IMR-90 (cell line): ENCODE data around the gene POLR3GL. TPM values are rescaled to one million over a fixed set of nuclear protein-coding genes. Genes with fewer than 3 reads are reported as not detected.

ENCODE experiments used
- ATAC-seq: fragments of 200-7000 bp; cut with Tn5 transposase; 2 replicates; pipeline ENCODE4 v1.9.1; 2020; ENCODE audit warnings: low read depth, mild to moderate bottlenecking, moderate library complexity
- BruUV-seq: library from RNA; stranded (reverse); fragments of 400-500 nt; replicated peaks from 2 replicates; lab custom pipeline; 2021; lab: Mats Ljungman, UMichigan
- CTCF ChIA-PET: fragments of 300-600 bp; formaldehyde crosslinking; extraction: SDS; loops from one replicate; lab custom pipeline; 2021; ENCODE audit warnings: antibody characterized with exemption; lab: Yijun Ruan, JAX
- POLR2A ChIA-PET: fragments of 300-600 bp; sonication (Branson Sonifier 250); formaldehyde crosslinking; loops from one replicate; lab custom pipeline; 2022; ENCODE audit warnings: antibody characterized with exemption; ENCODE audit not compliant: unreplicated experiment; lab: Charles Lee
- DNase-seq: peaks from one replicate; pipeline ENCODE4 v3.0.0; 2013
- H2AFZ ChIP-seq: replicated peaks from 2 replicates; pipeline ENCODE3; 2013; ENCODE audit warnings: low read length, mild to moderate bottlenecking; ENCODE audit not compliant: poor library complexity
- H2AK5ac ChIP-seq: 2 replicates; pipeline ENCODE4 v1.6.1; 2013; ENCODE audit warnings: low read depth, low read length, inconsistent platforms
- H2AK9ac ChIP-seq: replicated peaks from 2 replicates; pipeline ENCODE3; 2013; ENCODE audit warnings: mild to moderate bottlenecking, low read depth, low read length, moderate library complexity; ENCODE audit not compliant: poor library complexity
- H2BK120ac ChIP-seq: 2 replicates; pipeline ENCODE4 v1.6.1; 2013; ENCODE audit warnings: low read depth, low read length, inconsistent platforms
- H2BK15ac ChIP-seq: 3 replicates; pipeline ENCODE4 v1.6.1; 2013; ENCODE audit warnings: low read depth, low read length, inconsistent platforms
- H2BK20ac ChIP-seq: 2 replicates; pipeline ENCODE4 v1.6.1; 2013; ENCODE audit warnings: low read depth, mild to moderate bottlenecking, inconsistent platforms, low read length, moderate library complexity
- H2BK5ac ChIP-seq: 2 replicates; pipeline ENCODE4 v1.6.1; 2013; ENCODE audit warnings: mild to moderate bottlenecking, low read depth, low read length, inconsistent platforms; ENCODE audit not compliant: poor library complexity, severe bottlenecking
- H3K14ac ChIP-seq: replicated peaks from 2 replicates; pipeline ENCODE4 v1.6.1; 2013; ENCODE audit warnings: low read depth, low read length, inconsistent platforms
- H3K18ac ChIP-seq: 2 replicates; pipeline ENCODE4 v1.6.1; 2013; ENCODE audit warnings: low read depth, low read length, control low read depth
- H3K23ac ChIP-seq: 2 replicates; pipeline ENCODE4 v1.6.1; 2013; ENCODE audit warnings: low read depth, low read length, inconsistent platforms
- H3K27ac ChIP-seq: 2 replicates; pipeline ENCODE4 v1.5.1; 2013; ENCODE audit warnings: mild to moderate bottlenecking, control low read depth, low read length; ENCODE audit not compliant: insufficient read depth
- H3K27me3 ChIP-seq: 2 replicates; pipeline ENCODE4 v1.6.1; 2013; ENCODE audit warnings: low read length; ENCODE audit not compliant: control insufficient read depth, insufficient read depth
- H3K36me3 ChIP-seq: 2 replicates; pipeline ENCODE4 v1.6.1; 2013; ENCODE audit warnings: low read length, mixed read lengths; ENCODE audit not compliant: control insufficient read depth, insufficient read depth
- H3K4ac ChIP-seq: 2 replicates; pipeline ENCODE4 v1.6.1; 2013; ENCODE audit warnings: low read depth, low read length, inconsistent platforms
- H3K4me1 ChIP-seq: 2 replicates; pipeline ENCODE4 v1.6.1; 2013; ENCODE audit warnings: low read length, mixed read lengths; ENCODE audit not compliant: control insufficient read depth, insufficient read depth
- H3K4me2 ChIP-seq: 2 replicates; pipeline ENCODE4 v1.6.1; 2013; ENCODE audit warnings: low read depth, mild to moderate bottlenecking, control low read depth, low read length, moderate library complexity
- H3K4me3 ChIP-seq: 2 replicates; pipeline ENCODE4 v1.5.1; 2013; ENCODE audit warnings: low read depth, mild to moderate bottlenecking, control low read depth, low read length, moderate library complexity; ENCODE audit not compliant: insufficient read depth
- H3K56ac ChIP-seq: 2 replicates; pipeline ENCODE4 v1.6.1; 2013; ENCODE audit warnings: low read length, inconsistent platforms; ENCODE audit not compliant: insufficient read depth; ENCODE audit errors: extremely low read depth
- H3K79me1 ChIP-seq, 2 experiments: 2 replicates each; pipeline ENCODE4 v1.6.1; 2013; ENCODE audit warnings: low read length in 2 of 2, inconsistent platforms in 1 of 2, low read depth in 1 of 2
- H3K9ac ChIP-seq: 2 replicates; pipeline ENCODE4 v1.6.1; 2013; ENCODE audit warnings: low read depth, low read length, control low read depth
- H3K9me1 ChIP-seq: 2 replicates; pipeline ENCODE4 v1.6.1; 2013; ENCODE audit warnings: low read length, inconsistent platforms; ENCODE audit not compliant: insufficient read depth
- H3K9me3 ChIP-seq: 2 replicates; pipeline ENCODE4 v1.6.1; 2013; ENCODE audit warnings: low read length; ENCODE audit not compliant: control insufficient read depth, insufficient read depth
- H4K20me1 ChIP-seq: 2 replicates; pipeline ENCODE4 v1.6.1; 2013; ENCODE audit warnings: low read length, inconsistent platforms; ENCODE audit not compliant: insufficient read depth
- H4K5ac ChIP-seq: 2 replicates; pipeline ENCODE4 v1.6.1; 2013; ENCODE audit warnings: mild to moderate bottlenecking, low read depth, low read length, control low read depth
- H4K8ac ChIP-seq, 2 experiments: 2 replicates each; pipeline ENCODE4 v1.6.1; 2013; ENCODE audit warnings: low read depth in 2 of 2, low read length in 2 of 2, control low read depth in 1 of 2, inconsistent platforms in 1 of 2
- H4K91ac ChIP-seq: 2 replicates; pipeline ENCODE4 v1.6.1; 2013; ENCODE audit warnings: low read depth, low read length, inconsistent platforms; ENCODE audit not compliant: insufficient read depth
- BHLHE40 ChIP-seq: fragments of 150-350 bp; IDR thresholded peaks from 2 replicates; pipeline ENCODE4 v1.6.1; 2016; ENCODE audit warnings: mild to moderate bottlenecking, low read depth, low read length
- CEBPB ChIP-seq: IDR thresholded peaks from 2 replicates; pipeline ENCODE4 v1.6.1; 2012; ENCODE audit warnings: low read depth, low read length, improper control_type of control experiment
- CHD1 ChIP-seq: IDR thresholded peaks from 2 replicates; pipeline ENCODE4 v1.6.1; 2012; ENCODE audit warnings: low read depth, low read length, improper control_type of control experiment
- CTCF ChIP-seq: conservative IDR thresholded peaks from 2 replicates; pipeline ENCODE4 v1.5.1; 2012; ENCODE audit warnings: mild to moderate bottlenecking, low read depth, low read length, improper control_type of control experiment
- FOS ChIP-seq: fragments of 150-350 bp; IDR thresholded peaks from 2 replicates; pipeline ENCODE4 v1.6.1; 2016; ENCODE audit warnings: low read depth, low read length
- MAFK ChIP-seq: IDR thresholded peaks from 2 replicates; pipeline ENCODE4 v1.6.1; 2012; ENCODE audit warnings: low read depth, low read length, improper control_type of control experiment
- MAZ ChIP-seq: IDR thresholded peaks from 2 replicates; pipeline ENCODE4 v1.6.1; 2012; ENCODE audit warnings: low read depth, mild to moderate bottlenecking, low read length, improper control_type of control experiment, moderate library complexity, borderline replicate concordance
- MXI1 ChIP-seq: IDR thresholded peaks from 2 replicates; pipeline ENCODE4 v1.6.1; 2012; ENCODE audit warnings: low read depth, mild to moderate bottlenecking, low read length, moderate library complexity, borderline replicate concordance
- NFE2L2 ChIP-seq: fragments of 150-350 bp; IDR thresholded peaks from 2 replicates; pipeline ENCODE4 v1.6.1; 2016; ENCODE audit warnings: low read depth, mild to moderate bottlenecking, low read length
- POLR2A ChIP-seq: IDR thresholded peaks from 2 replicates; pipeline ENCODE4 v1.6.1; 2012; ENCODE audit warnings: mild to moderate bottlenecking, low read depth, low read length
- RAD21 ChIP-seq: IDR thresholded peaks from 2 replicates; pipeline ENCODE4 v1.6.1; 2012; ENCODE audit warnings: low read length, improper control_type of control experiment
- RCOR1 ChIP-seq: IDR thresholded peaks from 2 replicates; pipeline ENCODE4 v1.6.1; 2012; ENCODE audit warnings: mild to moderate bottlenecking, low read length, improper control_type of control experiment; ENCODE audit not compliant: insufficient replicate concordance
- RFX5 ChIP-seq: IDR thresholded peaks from 2 replicates; pipeline ENCODE4 v1.8.0; 2012; ENCODE audit warnings: low read depth, mild to moderate bottlenecking, low read length, moderate library complexity
- SMC3 ChIP-seq: fragments of 150-350 bp; IDR thresholded peaks from 2 replicates; pipeline ENCODE4 v1.6.1; 2016; ENCODE audit warnings: low read depth, mild to moderate bottlenecking, antibody characterized with exemption, low read length, moderate library complexity
- USF2 ChIP-seq: fragments of 150-350 bp; IDR thresholded peaks from 2 replicates; pipeline ENCODE4 v1.6.1; 2017; ENCODE audit warnings: mild to moderate bottlenecking, antibody characterized with exemption, low read length, low read depth
- WGBS, 2 experiments: methylation state at CpG; one replicate each; pipeline versions ENCODE4 v1.1.5 to v1.1.7; 2013; ENCODE audit warnings: missing lambda C conversion rate in 2 of 2; ENCODE audit not compliant: insufficient read length in 1 of 2; ENCODE audit errors: extremely low coverage in 2 of 2; 5-methylcytosine and 5-hydroxymethylcytosine counted together
- dilution Hi-C: fragments of 300-500 bp; cut with HindIII; formaldehyde crosslinking; loops from one replicate; pipeline ENCODE4 v1.14.3; 2018; ENCODE audit warnings: low sequenced_read_pairs; ENCODE audit not compliant: unreplicated experiment
- in situ Hi-C: fragments of 300-500 bp; cut with MboI; formaldehyde crosslinking; loops from 3 replicates; pipeline ENCODE4 v1.14.3; 2019; ENCODE audit warnings: low sequenced_read_pairs, inconsistent platforms, mixed read lengths
- intact Hi-C: fragments of 100-400 bp; cut with micrococcal nuclease; formaldehyde crosslinking; loops from 2 replicates; pipeline ENCODE4 v1.10.0; 2022
- polyA plus RNA-seq, 3 experiments: library from polyadenylated mRNA; depleted of rRNA; stranded (reverse); fragments of >200 nt; gene quantifications; 2 replicates each; pipeline ENCODE4 v1.2.3, GENCODE V29; 2012; ENCODE audit warnings: low replicate concordance in 1 of 3
- total RNA-seq: library from RNA; depleted of rRNA; stranded (reverse); fragments of >200 nt; gene quantifications from 2 replicates; pipeline ENCODE4 v1.2.3, GENCODE V29; 2012
- TF ChIP-seq, protein P1 (sequence below): fragments of 150-350 bp; IDR thresholded peaks from 2 replicates; pipeline ENCODE4 v1.6.1; 2016; ENCODE audit warnings: low read depth, mild to moderate bottlenecking, low read length, moderate library complexity, borderline replicate concordance

POLR3GL gene
- total and polyA plus RNA-seq, 2 of the 4 experiments (the other 2 are of a cell fraction), result 7.9 to 16.3 TPM

GRCh38 chr1:146016891-146017290 lies 52.4 kb downstream of the POLR3GL start:
- no peaks in the 10 kb centered on the region for H4K20me1 ChIP-seq
- H3K9me1 ChIP-seq, result no peaks in the 10 kb centered on the region
- no TSS peak for BruUV-seq
- WGBS, 2 experiments, result no CpG with 5 or more reads among the region's 1 CpG
- CTCF ChIA-PET, result interaction anchor here (0.6 to 1.7 kb wide), 6 partner anchors 9 to 172 kb away, joined by 3 to 6 read pairs (median 4); partner anchors contain the start of gene NUDT17
- H3K18ac ChIP-seq, result no peak overlapping the region
- no peaks in the 10 kb centered on the region for H3K4me1 ChIP-seq
- H3K4me3 ChIP-seq, result no peak overlapping the region
- DNase-seq (no peak), ATAC-seq (no peak)
- H2BK5ac ChIP-seq, result no peak overlapping the region
- no peak overlapping the region for H3K4me2 ChIP-seq
- peaks cover 47% of the 10 kb centered on the region for H3K27me3 ChIP-seq
- H3K9ac ChIP-seq, result no peak overlapping the region
- dilution Hi-C loops, result no loop called here
- no peak overlapping the region for H3K4ac ChIP-seq
- POLR2A ChIA-PET, result no interaction called here
- H2BK20ac ChIP-seq, result no peak overlapping the region
- no peak overlapping the region for H4K8ac ChIP-seq
- H3K36me3 ChIP-seq, result no peaks in the 10 kb centered on the region
- in situ Hi-C loops, result no loop called here
- TF ChIP-seq MAZ (no peak), CHD1 (no peak), CTCF (no peak), RFX5 (no peak), SMC3 (no peak), CEBPB (no peak), POLR2A (no peak), FOS (no peak), MXI1 (no peak), NFE2L2 (no peak), BHLHE40 (no peak), RCOR1 (no peak), RAD21 (no peak), USF2 (no peak), MAFK (no peak)
- TF ChIP-seq, protein P1, sequence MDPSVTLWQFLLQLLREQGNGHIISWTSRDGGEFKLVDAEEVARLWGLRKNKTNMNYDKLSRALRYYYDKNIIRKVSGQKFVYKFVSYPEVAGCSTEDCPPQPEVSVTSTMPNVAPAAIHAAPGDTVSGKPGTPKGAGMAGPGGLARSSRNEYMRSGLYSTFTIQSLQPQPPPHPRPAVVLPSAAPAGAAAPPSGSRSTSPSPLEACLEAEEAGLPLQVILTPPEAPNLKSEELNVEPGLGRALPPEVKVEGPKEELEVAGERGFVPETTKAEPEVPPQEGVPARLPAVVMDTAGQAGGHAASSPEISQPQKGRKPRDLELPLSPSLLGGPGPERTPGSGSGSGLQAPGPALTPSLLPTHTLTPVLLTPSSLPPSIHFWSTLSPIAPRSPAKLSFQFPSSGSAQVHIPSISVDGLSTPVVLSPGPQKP, result no peak
- H3K27ac ChIP-seq, result no peak overlapping the region
- H2AK9ac ChIP-seq, result no peak overlapping the region
- H2AFZ ChIP-seq, result no peak overlapping the region
- H2BK15ac ChIP-seq, result no peak overlapping the region
- no peaks in the 10 kb centered on the region for H3K79me1 ChIP-seq
- no peak overlapping the region for H4K5ac ChIP-seq
- H3K56ac ChIP-seq, result no peak overlapping the region
- H3K9me3 ChIP-seq, result no peaks in the 10 kb centered on the region
- no peak overlapping the region for H2AK5ac ChIP-seq
- intact Hi-C loops, result no loop called here
- no peak overlapping the region for H2BK120ac ChIP-seq
- H4K91ac ChIP-seq, result no peak overlapping the region
- H3K14ac ChIP-seq, result no peak overlapping the region
- no peak overlapping the region for H3K23ac ChIP-seq
